Lower lobe of right lung (tissue), 2 donors: Measurements from ENCODE around the gene KSR2. TPM values are rescaled to one million over a fixed set of nuclear protein-coding genes. Genes with fewer than 3 reads are reported as not detected.

Experiments
- ATAC-seq, 2 donors: fragments of 200-7000 bp; cut with Tn5 transposase; one replicate each; pipeline ENCODE4 v1.9.1; 2020 to 2022; ENCODE audit warnings: mild to moderate bottlenecking in 2 of 2, moderate library complexity in 2 of 2
- DNase-seq: peaks from one replicate; pipeline ENCODE4 v3.0.0-alpha.2; 2020
- H3K27ac ChIP-seq: fragments of 200-600 bp; one replicate; pipeline ENCODE4 v1.8.0; 2022
- H3K27me3 ChIP-seq: fragments of 200-600 bp; one replicate; pipeline ENCODE4 v1.8.0; 2022; ENCODE audit warnings: low read depth
- H3K36me3 ChIP-seq: fragments of 200-600 bp; one replicate; pipeline ENCODE4 v1.8.0; 2022; ENCODE audit warnings: mild to moderate bottlenecking
- H3K4me1 ChIP-seq: fragments of 200-600 bp; one replicate; pipeline ENCODE4 v1.8.0; 2022
- H3K4me3 ChIP-seq: fragments of 200-600 bp; one replicate; pipeline ENCODE4 v1.8.0; 2022; ENCODE audit warnings: mild to moderate bottlenecking
- H3K9me3 ChIP-seq: fragments of 200-600 bp; one replicate; pipeline ENCODE4 v1.8.0; 2022
- intact Hi-C: fragments of 100-400 bp; cut with DNase I; formaldehyde crosslinking; loops from one replicate; pipeline ENCODE4 v1.11.0; 2022
- total RNA-seq: library from RNA; stranded (reverse); fragmentation: NEBNext Ultra II Directional; extraction: Animal tissue kit (Norgen Biotek cat#: 25700); gene quantifications from one replicate; pipeline ENCODE4 v1.2.1, GENCODE V29; 2021
- TF ChIP-seq, protein P1 (sequence below): fragments of 200-600 bp; IDR thresholded peaks from one replicate; pipeline ENCODE4 v1.8.0; 2022; ENCODE audit warnings: antibody characterized with exemption, mild to moderate bottlenecking
- donor health status: DM: no; HTN: yes; CAD: no; lungs with severe emphysema.

KSR2 gene
- total RNA-seq, 1 donor from 2014 or later = 1.0 TPM

DNA sequence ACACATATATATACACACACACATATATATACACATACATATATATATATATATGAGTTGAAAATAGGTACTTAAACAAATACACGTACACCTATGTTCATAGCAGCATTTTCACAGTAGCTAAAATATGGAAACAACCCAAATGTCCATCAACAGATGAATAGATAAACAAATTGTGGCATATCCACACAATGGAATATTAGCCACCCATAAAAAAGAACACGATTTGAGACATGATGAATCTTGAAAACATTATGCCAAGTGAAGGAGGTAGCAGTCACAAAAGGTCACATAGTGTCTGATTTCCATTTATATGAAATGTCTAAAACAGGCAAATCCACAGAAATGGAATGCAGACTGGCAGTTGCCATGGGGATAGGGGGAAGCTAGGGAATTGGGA, 276.3 kb downstream of the KSR2 start:
- Histone ChIP-seq H3K4me1 (no peaks in the 10 kb centered on the region), H3K9me3 (no peaks in the 10 kb centered on the region), H3K27ac (no peak overlapping the region), H3K27me3 (no peaks in the 10 kb centered on the region), H3K4me3 (no peak overlapping the region), H3K36me3 (no peaks in the 10 kb centered on the region)
- TF ChIP-seq, protein P1, sequence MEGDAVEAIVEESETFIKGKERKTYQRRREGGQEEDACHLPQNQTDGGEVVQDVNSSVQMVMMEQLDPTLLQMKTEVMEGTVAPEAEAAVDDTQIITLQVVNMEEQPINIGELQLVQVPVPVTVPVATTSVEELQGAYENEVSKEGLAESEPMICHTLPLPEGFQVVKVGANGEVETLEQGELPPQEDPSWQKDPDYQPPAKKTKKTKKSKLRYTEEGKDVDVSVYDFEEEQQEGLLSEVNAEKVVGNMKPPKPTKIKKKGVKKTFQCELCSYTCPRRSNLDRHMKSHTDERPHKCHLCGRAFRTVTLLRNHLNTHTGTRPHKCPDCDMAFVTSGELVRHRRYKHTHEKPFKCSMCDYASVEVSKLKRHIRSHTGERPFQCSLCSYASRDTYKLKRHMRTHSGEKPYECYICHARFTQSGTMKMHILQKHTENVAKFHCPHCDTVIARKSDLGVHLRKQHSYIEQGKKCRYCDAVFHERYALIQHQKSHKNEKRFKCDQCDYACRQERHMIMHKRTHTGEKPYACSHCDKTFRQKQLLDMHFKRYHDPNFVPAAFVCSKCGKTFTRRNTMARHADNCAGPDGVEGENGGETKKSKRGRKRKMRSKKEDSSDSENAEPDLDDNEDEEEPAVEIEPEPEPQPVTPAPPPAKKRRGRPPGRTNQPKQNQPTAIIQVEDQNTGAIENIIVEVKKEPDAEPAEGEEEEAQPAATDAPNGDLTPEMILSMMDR = no peak
- ATAC-seq = no peak
- intact Hi-C loops = no loop called here
- no peak for DNase-seq

DNA sequence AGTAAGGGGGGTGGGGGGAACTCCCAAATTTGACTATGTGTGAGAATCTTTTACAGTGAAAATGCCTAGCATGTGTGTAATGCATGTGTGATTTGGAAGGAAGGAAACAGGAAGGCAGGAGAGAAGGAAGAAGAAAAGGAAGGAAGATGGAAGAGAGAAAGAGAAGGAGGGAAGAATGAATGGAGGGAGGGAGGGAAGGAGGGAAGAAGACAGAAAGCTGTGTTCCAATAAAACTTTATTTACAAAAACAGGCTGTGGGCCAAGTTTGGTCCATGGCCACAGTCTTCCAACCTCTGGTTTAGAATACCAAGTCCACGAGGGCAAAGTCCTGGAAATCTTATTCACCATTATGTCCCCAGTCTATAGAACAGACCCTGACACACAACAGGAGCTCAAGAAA, 278.9 kb downstream of the KSR2 start:
- no peak overlapping the region for H3K4me3 ChIP-seq
- DNase-seq (no peak), ATAC-seq (no peak)
- H3K36me3 ChIP-seq = no peaks in the 10 kb centered on the region
- no peak overlapping the region for H3K27ac ChIP-seq
- TF ChIP-seq, protein P1 = no peak
- intact Hi-C loops = no loop called here
- H3K9me3 ChIP-seq = no peaks in the 10 kb centered on the region
- H3K4me1 ChIP-seq = no peaks in the 10 kb centered on the region
- no peaks in the 10 kb centered on the region for H3K27me3 ChIP-seq

DNA sequence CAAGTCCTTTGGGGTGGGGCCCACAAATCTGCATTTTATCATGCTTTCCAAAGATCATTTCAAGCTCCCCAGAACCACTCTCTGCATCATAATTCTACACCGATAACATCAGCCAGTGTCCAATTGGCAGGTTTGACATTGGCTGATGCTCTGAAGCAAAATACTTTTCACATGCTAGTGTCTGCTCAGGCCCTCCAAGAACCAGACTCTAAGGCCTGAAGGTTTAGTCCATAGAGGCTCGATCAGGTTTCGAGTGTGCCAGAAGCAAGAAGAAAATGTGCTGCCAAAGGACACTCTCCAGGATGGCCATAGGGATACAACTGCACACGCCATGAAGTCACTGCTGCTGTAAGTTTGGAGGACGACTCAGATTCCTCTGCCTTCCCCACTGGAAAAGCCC, 280.3 kb downstream of the KSR2 start:
- H3K27me3 ChIP-seq = no peaks in the 10 kb centered on the region
- DNase-seq (no peak), ATAC-seq (no peak)
- intact Hi-C loops = no loop called here
- no peak overlapping the region for H3K27ac ChIP-seq
- no peaks in the 10 kb centered on the region for H3K36me3 ChIP-seq
- H3K9me3 ChIP-seq = no peaks in the 10 kb centered on the region
- H3K4me1 ChIP-seq = no peaks in the 10 kb centered on the region
- TF ChIP-seq, protein P1 = no peak
- H3K4me3 ChIP-seq = no peak overlapping the region

DNA sequence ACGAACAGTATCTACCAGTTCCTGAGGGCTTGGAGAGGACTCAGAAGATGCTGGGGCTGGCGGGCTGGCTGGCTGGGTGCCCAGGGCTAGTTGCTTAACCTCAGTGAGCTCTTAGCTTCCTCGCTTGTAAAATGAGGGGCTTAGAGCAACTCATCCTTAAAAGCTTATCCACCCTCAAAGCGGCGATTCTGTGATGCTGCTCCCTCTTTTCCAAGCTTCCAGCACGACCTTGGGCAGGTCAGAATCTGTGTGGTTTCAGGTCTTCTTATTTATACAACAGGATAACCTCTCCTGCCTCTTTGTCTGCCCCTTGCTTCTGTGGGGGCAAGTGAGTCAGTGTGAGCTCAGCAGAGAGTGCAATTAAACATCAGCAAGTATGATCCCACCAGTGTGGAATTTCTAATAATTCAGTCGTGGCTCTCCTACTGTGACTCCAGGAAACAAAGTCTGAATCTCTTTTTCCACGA, 281.8 kb downstream of the KSR2 start:
- no peaks in the 10 kb centered on the region for H3K9me3 ChIP-seq
- DNase-seq (no peak), ATAC-seq (no peak)
- H3K27me3 ChIP-seq = no peaks in the 10 kb centered on the region
- TF ChIP-seq, protein P1 = no peak
- no peaks in the 10 kb centered on the region for H3K36me3 ChIP-seq
- no peak overlapping the region for H3K27ac ChIP-seq
- H3K4me3 ChIP-seq = no peak overlapping the region
- intact Hi-C loops = no loop called here
- no peaks in the 10 kb centered on the region for H3K4me1 ChIP-seq

DNA sequence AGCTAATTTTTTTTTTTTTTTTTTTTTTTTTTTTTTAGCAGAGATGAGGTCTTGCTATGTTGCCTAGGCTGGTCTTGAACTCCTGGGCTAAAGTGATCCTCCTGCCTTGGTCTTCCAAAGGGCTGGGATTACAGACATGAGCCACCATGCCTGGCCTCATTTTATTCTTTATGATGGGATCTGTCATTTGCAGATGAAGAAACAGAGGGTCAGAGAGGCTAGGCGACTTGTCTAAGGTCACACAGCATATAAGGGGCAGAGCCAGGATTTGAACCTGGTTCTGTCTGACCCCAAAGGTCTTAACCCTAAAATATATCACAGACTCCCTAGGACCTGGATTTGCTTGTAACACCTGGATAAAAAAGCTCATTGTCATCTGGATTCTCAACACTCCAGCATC, 282.6 kb downstream of the KSR2 start:
- intact Hi-C loops = no loop called here
- H3K9me3 ChIP-seq = no peaks in the 10 kb centered on the region
- no peaks in the 10 kb centered on the region for H3K4me1 ChIP-seq
- no peak overlapping the region for H3K4me3 ChIP-seq
- no peak overlapping the region for H3K27ac ChIP-seq
- ATAC-seq (no peak), DNase-seq (no peak)
- TF ChIP-seq, protein P1 = no peak
- no peaks in the 10 kb centered on the region for H3K27me3 ChIP-seq
- no peaks in the 10 kb centered on the region for H3K36me3 ChIP-seq
